Upper lobe of left lung (tissue), 6 donors: ENCODE data around the gene ERC1. TPM values are rescaled to one million over a fixed set of nuclear protein-coding genes. Genes with fewer than 3 reads are reported as not detected.

Experiments
- ATAC-seq, 2 donors: fragments of 200-7000 bp; cut with Tn5 transposase; one replicate each; pipeline ENCODE4 v1.9.1; 2022; ENCODE audit warnings: mild to moderate bottlenecking in 2 of 2, moderate library complexity in 2 of 2; ENCODE audit not compliant: low FRiP score in 2 of 2
- DNase-seq, 2 donors: peaks; one replicate each; pipeline ENCODE4 v3.0.0-alpha.2; 2019 to 2020
- H3K27ac ChIP-seq, 4 donors: fragments of 200-600 bp; sonication (generic); one replicate each; pipeline ENCODE4 v1.5.1; 2016 to 2019
- H3K27me3 ChIP-seq, 4 donors: fragments of 200-600 bp; sonication (generic); one replicate each; pipeline ENCODE4 v1.5.1; 2017 to 2019
- H3K36me3 ChIP-seq, 4 donors: fragments of 200-600 bp; sonication (generic); one replicate each; pipeline ENCODE4 v1.5.1; 2016 to 2019
- H3K4me1 ChIP-seq, 4 donors: fragments of 200-600 bp; sonication (generic); one replicate each; pipeline ENCODE4 v1.5.1; 2018 to 2019
- H3K4me3 ChIP-seq, 4 donors: fragments of 200-600 bp; sonication (generic); one replicate each; pipeline ENCODE4 v1.5.1; 2017 to 2019; ENCODE audit warnings: mild to moderate bottlenecking in 2 of 4, moderate library complexity in 1 of 4
- H3K9me3 ChIP-seq, 4 donors: fragments of 200-600 bp; sonication (generic); one replicate each; pipeline ENCODE4 v1.5.1; 2018 to 2019
- EP300 ChIP-seq, 4 donors: sonication (generic); formaldehyde crosslinking; IDR thresholded peaks; one replicate each; pipeline ENCODE4 v1.5.1; 2017; ENCODE audit warnings: antibody characterized with exemption in 4 of 4, control low read depth in 2 of 4
- POLR2A ChIP-seq, 4 donors: fragments of 450-650 bp; IDR thresholded peaks; one replicate each; pipeline ENCODE4 v1.5.1; 2016 to 2017; ENCODE audit warnings: antibody characterized with exemption in 4 of 4, mild to moderate bottlenecking in 2 of 4
- POLR2AphosphoS5 ChIP-seq, 2 donors: sonication (generic); formaldehyde crosslinking; IDR thresholded peaks; one replicate each; pipeline ENCODE4 v1.5.1; 2017; ENCODE audit warnings: antibody characterized with exemption in 2 of 2
- WGBS, 2 donors: methylation state at CpG; one replicate each; pipeline ENCODE4 v1.1.5; 2017 to 2018; 5-methylcytosine and 5-hydroxymethylcytosine counted together
- total RNA-seq, 6 donors: library from RNA; depleted of rRNA in 4 of 6; stranded (reverse); fragments of >200 nt in 4 of 6; gene quantifications; one replicate each; pipeline versions ENCODE4 v1.1.0 to v1.2.1, GENCODE V29; 2016 to 2021
- TF ChIP-seq, protein P1 (sequence below), 6 experiments: fragments of 450-650 bp in 4 of 6; fragments of 200-600 bp in 2 of 6; sonication (generic) in 2 of 6; IDR thresholded peaks; one replicate each; pipeline ENCODE4 v1.5.1; 2016 to 2019; ENCODE audit warnings: antibody characterized with exemption in 6 of 6
- donor health status: DM: no; HTN: no; CAD: no; lungs with moderate emphysema.
- donor health status: DM: no; HTN: yes; CAD: no; lungs with severe emphysema.

Gene ERC1
- total RNA-seq, 6 donors from 2014 or later = 37.7 to 158 (median 60.1) TPM

DNA sequence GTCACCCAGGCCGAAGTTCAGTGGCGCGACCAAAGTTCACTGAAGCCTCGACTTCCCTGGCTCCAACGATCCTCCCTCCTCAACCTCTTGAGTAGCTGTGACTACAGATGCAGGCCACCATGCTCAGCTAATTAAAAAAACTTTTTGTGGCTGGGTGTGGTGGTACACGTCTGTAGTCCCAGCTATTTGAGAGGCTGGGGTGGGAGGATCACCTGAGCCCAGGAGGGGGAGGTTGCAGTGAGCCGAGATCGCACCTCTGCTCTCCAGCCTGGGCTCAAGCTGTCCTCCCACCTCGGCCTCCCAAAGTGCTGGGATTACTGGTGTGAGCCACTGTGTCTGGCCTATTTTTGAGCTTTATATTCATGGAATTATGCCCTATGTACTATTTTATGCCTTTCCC, 23.4 kb upstream of the ERC1 start:
- H3K4me1 ChIP-seq = no peaks in the 10 kb centered on the region

DNA sequence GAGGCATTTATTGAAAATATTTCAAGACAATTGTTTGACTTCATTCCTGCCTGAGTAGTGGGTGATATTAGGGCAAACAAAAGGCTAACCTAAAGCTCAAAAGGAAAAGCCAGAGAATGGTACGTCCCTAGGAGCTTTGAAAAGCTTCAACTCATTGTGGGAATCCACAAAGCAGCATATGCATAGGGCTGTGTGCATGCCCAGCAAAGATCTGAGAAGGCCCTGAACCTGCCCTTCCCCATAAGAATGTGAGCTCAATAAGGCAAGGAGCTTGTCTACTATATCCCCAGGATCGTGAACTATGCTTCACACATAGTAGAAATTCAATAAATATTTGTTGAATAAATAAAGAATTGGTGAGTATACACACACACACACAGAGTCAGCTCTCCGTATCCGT, 22.5 kb upstream of the ERC1 start:
- Histone ChIP-seq H3K27ac (no peak overlapping the region), H3K4me1 (no peaks in the 10 kb centered on the region), H3K4me3 (no peak overlapping the region), H3K9me3 (no peaks in the 10 kb centered on the region), H3K36me3 (no peaks in the 10 kb centered on the region), H3K27me3 (no peaks in the 10 kb centered on the region)
- TF ChIP-seq POLR2A (IDR thresholded peaks at IDR 0.05) (no peak), POLR2AphosphoS5 (IDR thresholded peaks at IDR 0.05) (no peak), EP300 (IDR thresholded peaks at IDR 0.05) (no peak)
- TF ChIP-seq, protein P1, sequence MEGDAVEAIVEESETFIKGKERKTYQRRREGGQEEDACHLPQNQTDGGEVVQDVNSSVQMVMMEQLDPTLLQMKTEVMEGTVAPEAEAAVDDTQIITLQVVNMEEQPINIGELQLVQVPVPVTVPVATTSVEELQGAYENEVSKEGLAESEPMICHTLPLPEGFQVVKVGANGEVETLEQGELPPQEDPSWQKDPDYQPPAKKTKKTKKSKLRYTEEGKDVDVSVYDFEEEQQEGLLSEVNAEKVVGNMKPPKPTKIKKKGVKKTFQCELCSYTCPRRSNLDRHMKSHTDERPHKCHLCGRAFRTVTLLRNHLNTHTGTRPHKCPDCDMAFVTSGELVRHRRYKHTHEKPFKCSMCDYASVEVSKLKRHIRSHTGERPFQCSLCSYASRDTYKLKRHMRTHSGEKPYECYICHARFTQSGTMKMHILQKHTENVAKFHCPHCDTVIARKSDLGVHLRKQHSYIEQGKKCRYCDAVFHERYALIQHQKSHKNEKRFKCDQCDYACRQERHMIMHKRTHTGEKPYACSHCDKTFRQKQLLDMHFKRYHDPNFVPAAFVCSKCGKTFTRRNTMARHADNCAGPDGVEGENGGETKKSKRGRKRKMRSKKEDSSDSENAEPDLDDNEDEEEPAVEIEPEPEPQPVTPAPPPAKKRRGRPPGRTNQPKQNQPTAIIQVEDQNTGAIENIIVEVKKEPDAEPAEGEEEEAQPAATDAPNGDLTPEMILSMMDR (IDR thresholded peaks at IDR 0.05) = no peak
- ATAC-seq = no peak
- DNase-seq = no peak
- WGBS, 2 donors = 70 to 80% methylated on average over 4 of the region's 4 CpGs

More for the DNA sequence above, 23.4 kb upstream of the ERC1 start:
- no peak overlapping the region for H3K27ac ChIP-seq
- H3K36me3 ChIP-seq = no peaks in the 10 kb centered on the region
- H3K27me3 ChIP-seq = no peaks in the 10 kb centered on the region
- WGBS, 2 donors = 79 to 85% methylated on average over 9 of the region's 9 CpGs
- DNase-seq = no peak
- no peak overlapping the region for H3K4me3 ChIP-seq
- TF ChIP-seq POLR2AphosphoS5 (IDR thresholded peaks at IDR 0.05) = no peak
- no peak for TF ChIP-seq EP300 (IDR thresholded peaks at IDR 0.05)
- TF ChIP-seq POLR2A (IDR thresholded peaks at IDR 0.05) = no peak
- TF ChIP-seq, protein P1 (IDR thresholded peaks at IDR 0.05) = no peak
- ATAC-seq = no peak
- no peaks in the 10 kb centered on the region for H3K9me3 ChIP-seq

DNA sequence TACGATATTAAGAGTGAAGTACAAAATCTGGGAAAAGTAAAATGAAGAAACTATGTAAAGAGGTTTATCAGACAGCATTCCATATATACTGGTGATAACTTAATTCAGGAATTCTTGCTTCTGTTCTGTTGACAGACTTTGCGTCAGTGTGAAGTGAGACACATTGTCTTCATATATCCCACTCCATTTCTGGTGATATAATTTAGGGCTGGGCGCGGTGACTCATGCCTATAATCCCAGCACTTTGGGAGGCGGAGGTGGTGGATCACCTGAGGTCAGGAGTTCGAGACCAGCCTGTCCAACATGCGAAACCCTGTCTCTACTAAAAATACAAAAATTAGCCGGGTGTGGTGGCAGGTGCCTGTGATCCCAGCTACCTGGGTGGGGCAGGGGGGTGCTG, 21.2 kb upstream of the ERC1 start:
- Histone ChIP-seq H3K4me1 (no peaks in the 10 kb centered on the region), H3K4me3 (no peak overlapping the region), H3K36me3 (no peaks in the 10 kb centered on the region), H3K9me3 (no peaks in the 10 kb centered on the region), H3K27me3 (no peaks in the 10 kb centered on the region), H3K27ac (no peak overlapping the region)
- DNase-seq (no peak), ATAC-seq (no peak)
- 84 to 89% methylated on average over 8 of the region's 8 CpGs for WGBS, 2 donors
- TF ChIP-seq, protein P1 (IDR thresholded peaks at IDR 0.05) = no peak
- no peak for TF ChIP-seq POLR2A (IDR thresholded peaks at IDR 0.05)
- no peak for TF ChIP-seq EP300 (IDR thresholded peaks at IDR 0.05)
- TF ChIP-seq POLR2AphosphoS5 (IDR thresholded peaks at IDR 0.05) = no peak

DNA sequence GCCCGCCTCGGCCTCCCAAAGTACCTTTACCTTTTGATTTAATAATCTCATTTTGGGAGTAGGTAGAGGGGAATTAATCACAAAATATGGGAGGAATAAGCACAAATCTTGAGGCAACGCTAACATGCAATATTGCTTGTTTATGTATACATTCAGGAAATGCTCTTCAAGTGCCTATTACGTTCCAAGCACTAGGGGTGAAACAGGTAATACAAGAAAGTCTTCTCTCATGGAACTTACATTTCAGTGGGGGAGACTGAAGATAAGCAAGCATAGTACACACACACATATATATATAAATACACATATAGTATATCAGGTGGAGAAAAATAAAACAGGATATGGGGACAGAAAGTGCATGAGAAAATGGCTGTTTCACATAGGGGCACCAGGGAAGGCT, 19.0 kb upstream of the ERC1 start:
- Histone ChIP-seq H3K9me3 (no peaks in the 10 kb centered on the region), H3K4me1 (no peaks in the 10 kb centered on the region), H3K27me3 (no peaks in the 10 kb centered on the region), H3K4me3 (no peak overlapping the region), H3K36me3 (no peaks in the 10 kb centered on the region), H3K27ac (no peak overlapping the region)
- ATAC-seq (no peak), DNase-seq (no peak)
- 89 to 94% methylated on average over 4 of the region's 4 CpGs for WGBS, 2 donors
- TF ChIP-seq POLR2AphosphoS5 (IDR thresholded peaks at IDR 0.05) (no peak), POLR2A (IDR thresholded peaks at IDR 0.05) (no peak), EP300 (IDR thresholded peaks at IDR 0.05) (no peak)
- TF ChIP-seq, protein P1 (IDR thresholded peaks at IDR 0.05) = no peak

DNA sequence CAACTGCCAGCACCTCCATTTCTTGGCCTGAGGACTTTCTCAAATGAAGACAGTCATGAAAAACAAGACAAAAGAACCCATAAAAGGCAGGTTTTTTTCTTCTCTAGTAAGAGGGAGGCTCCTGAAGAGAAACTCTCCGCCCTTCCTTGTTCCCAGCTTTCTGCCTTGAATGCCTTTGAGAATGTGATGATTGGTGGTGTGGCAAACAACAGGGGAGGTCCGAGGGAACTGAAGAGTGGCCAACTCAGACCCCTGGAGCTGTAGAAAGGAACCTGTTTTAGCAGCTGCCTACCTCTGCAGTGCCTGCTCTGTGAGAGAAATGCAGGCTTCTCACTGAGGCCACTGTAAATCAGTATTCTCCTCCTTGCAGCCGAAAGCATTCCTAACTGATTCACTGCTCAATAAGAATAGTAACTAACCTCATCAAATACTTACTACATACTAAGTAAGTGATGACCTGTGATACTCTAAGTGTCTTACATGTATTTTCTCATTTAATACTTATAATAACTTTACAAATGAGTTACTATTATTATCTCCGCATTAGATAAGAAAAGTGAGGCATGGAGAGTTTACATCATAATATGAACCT, 16.7 kb upstream of the ERC1 start:
- Histone ChIP-seq H3K36me3 (no peaks in the 10 kb centered on the region), H3K27me3 (no peaks in the 10 kb centered on the region), H3K27ac (no peak overlapping the region), H3K4me3 (no peak overlapping the region), H3K9me3 (no peaks in the 10 kb centered on the region), H3K4me1 (no peaks in the 10 kb centered on the region)
- TF ChIP-seq EP300 (IDR thresholded peaks at IDR 0.05) = no peak
- no peak for TF ChIP-seq POLR2AphosphoS5 (IDR thresholded peaks at IDR 0.05)
- no peak for TF ChIP-seq POLR2A (IDR thresholded peaks at IDR 0.05)
- TF ChIP-seq, protein P1 (IDR thresholded peaks at IDR 0.05) = no peak
- 87 to 93% methylated on average over 4 of the region's 4 CpGs for WGBS, 2 donors
- DNase-seq (no peak), ATAC-seq (no peak)
